Measurements from ENCODE around the gene CCNY. TPM values are rescaled to one million over a fixed set of nuclear protein-coding genes. Genes with fewer than 3 reads are reported as not detected.

CCNY gene
- total and polyA plus RNA-seq, 2 of the 4 experiments (the other 2 are of a cell fraction) = 38.0 to 131 TPM

GRCh38 chr10:35340975-35341374 lies 4.7 kb downstream of the CCNY start:
- H2BK120ac ChIP-seq (ENCODE audit: low read depth, low read length) = no peak overlapping the region
- H3K4ac ChIP-seq (ENCODE audit: low read depth, low read length) = peak overlapping the region; percentile 24; the same call in 1 of the 2 replicates
- ChIA-PET POLR2A (ENCODE audit: unreplicated experiment) (no interaction called here), CTCF (no interaction called here)
- no peak overlapping the region for H4K8ac ChIP-seq (ENCODE audit: low read depth in 2 of 2, low read length in 2 of 2)
- ATAC-seq (ENCODE audit: low read depth) (no peak), DNase-seq (peak; percentile 25)
- peak overlapping the region; percentile 3 for H2AK9ac ChIP-seq (replicated peaks; ENCODE audit: low read depth, low read length, poor library complexity)
- H3K9ac ChIP-seq (ENCODE audit: low read depth, low read length) = no peak overlapping the region
- H4K91ac ChIP-seq (ENCODE audit: insufficient read depth, low read depth, low read length) = no peak overlapping the region
- peak overlapping the region; percentile 44 for H2AFZ ChIP-seq (replicated peaks; ENCODE audit: low read length, poor library complexity)
- no peak overlapping the region for H3K18ac ChIP-seq (ENCODE audit: low read depth, low read length)
- no peak overlapping the region for H3K27ac ChIP-seq (ENCODE audit: insufficient read depth, low read length)
- H4K20me1 ChIP-seq (ENCODE audit: insufficient read depth, low read length) = peaks cover 79% of the 10 kb centered on the region
- H3K4me3 ChIP-seq (ENCODE audit: insufficient read depth, low read depth, low read length) = no peak overlapping the region
- WGBS, 2 experiments (ENCODE audit: extremely low coverage in 2 of 2, insufficient read length in 1 of 2) = 36% methylated on average over 3 of the region's 6 CpGs; no CpG with 5 or more reads in 1 of the 2 experiments
- H3K79me1 ChIP-seq (ENCODE audit: low read depth in 1 of 2, low read length in 2 of 2) = peaks cover 23 to 60% of the 10 kb centered on the region in 2 experiments
- peaks cover 24% of the 10 kb centered on the region for H3K9me1 ChIP-seq (ENCODE audit: insufficient read depth, low read length)
- H2BK5ac ChIP-seq (ENCODE audit: low read depth, low read length, poor library complexity, severe bottlenecking) = no peak overlapping the region
- H3K14ac ChIP-seq (replicated peaks; ENCODE audit: low read depth, low read length) = peak overlapping the region; percentile 27
- dilution Hi-C loops (cut with HindIII; ENCODE audit: low sequenced_read_pairs, unreplicated experiment) = no loop called here
- in situ Hi-C loops (cut with MboI; ENCODE audit: low sequenced_read_pairs) = no loop called here
- H3K56ac ChIP-seq (ENCODE audit: extremely low read depth, insufficient read depth, low read length) = no peak overlapping the region
- no peak overlapping the region for H2BK20ac ChIP-seq (ENCODE audit: low read depth, low read length)
- H3K9me3 ChIP-seq (ENCODE audit: control insufficient read depth, insufficient read depth, low read length) = no peaks in the 10 kb centered on the region
- no peak overlapping the region for H2BK15ac ChIP-seq (ENCODE audit: low read depth, low read length)
- peak overlapping the region; percentile 17; the same call in 1 of the 2 replicates for H3K23ac ChIP-seq (ENCODE audit: low read depth, low read length)
- no peaks in the 10 kb centered on the region; the same call in 1 of the 2 replicates for H3K36me3 ChIP-seq (ENCODE audit: control insufficient read depth, insufficient read depth, low read length)
- peaks cover 10% of the 10 kb centered on the region for H3K4me1 ChIP-seq (ENCODE audit: control insufficient read depth, insufficient read depth, low read length)
- intact Hi-C loops (cut with micrococcal nuclease) = no loop called here
- BruUV-seq (replicated peaks) = no TSS peak
- TF ChIP-seq ELK1 (IDR thresholded peaks at IDR 0.05; ENCODE audit: borderline replicate concordance, low read depth, low read length) (no peak), CEBPB (IDR thresholded peaks at IDR 0.05; ENCODE audit: low read depth, low read length) (peak; percentile 70), RAD21 (IDR thresholded peaks at IDR 0.05; ENCODE audit: low read length) (no peak)
- no peak overlapping the region for H4K5ac ChIP-seq (ENCODE audit: low read depth, low read length)
- H3K27me3 ChIP-seq (ENCODE audit: control insufficient read depth, insufficient read depth, low read length) = no peaks in the 10 kb centered on the region
- H3K4me2 ChIP-seq (ENCODE audit: low read depth, low read length) = peak overlapping the region; percentile 4; the same call in 1 of the 2 replicates
- H2AK5ac ChIP-seq (ENCODE audit: low read depth, low read length) = peak overlapping the region; percentile 20; the same call in 1 of the 2 replicates
